GM23248 (cell line): Measurements from ENCODE around the gene PDK1. TPM values are rescaled to one million over a fixed set of nuclear protein-coding genes. Genes with fewer than 3 reads are reported as not detected.

Source experiments
- DNase-seq: peaks from one replicate; pipeline ENCODE4 v3.0.0-alpha.2; 2015
- H2AFZ ChIP-seq: fragments of 200-600 bp; sonication (generic); 2 replicates; pipeline ENCODE4 v1.6.1; 2016; ENCODE audit warnings: antibody characterized with exemption
- H3F3A ChIP-seq: fragments of 200-600 bp; sonication (generic); 2 replicates; pipeline ENCODE4 v1.6.1; 2016; ENCODE audit warnings: mild to moderate bottlenecking, antibody characterized with exemption, mixed run types; ENCODE audit not compliant: insufficient read depth
- H3K27ac ChIP-seq: fragments of 200-600 bp; sonication (generic); 2 replicates; pipeline ENCODE4 v1.5.1; 2016; ENCODE audit warnings: mild to moderate bottlenecking
- H3K27me3 ChIP-seq: fragments of 200-600 bp; sonication (generic); replicated peaks from 2 replicates; pipeline ENCODE4 v1.6.1; 2016; ENCODE audit warnings: mild to moderate bottlenecking; ENCODE audit not compliant: insufficient read depth
- H3K36me3 ChIP-seq: fragments of 200-600 bp; sonication (generic); 2 replicates; pipeline ENCODE4 v1.6.1; 2016; ENCODE audit warnings: low read depth, mild to moderate bottlenecking
- H3K4me1 ChIP-seq: fragments of 200-600 bp; sonication (generic); 2 replicates; pipeline ENCODE4 v1.6.1; 2016; ENCODE audit warnings: mild to moderate bottlenecking; ENCODE audit not compliant: insufficient read depth
- H3K4me2 ChIP-seq: fragments of 200-600 bp; sonication (generic); one replicate; pipeline ENCODE4 v1.6.1; 2016; ENCODE audit warnings: mild to moderate bottlenecking; ENCODE audit not compliant: unreplicated experiment
- H3K4me3 ChIP-seq: fragments of 200-600 bp; sonication (generic); 2 replicates; pipeline ENCODE4 v1.5.1; 2016; ENCODE audit warnings: mild to moderate bottlenecking
- H3K79me2 ChIP-seq: fragments of 200-600 bp; sonication (generic); 2 replicates; pipeline ENCODE4 v1.6.1; 2016; ENCODE audit warnings: mild to moderate bottlenecking; ENCODE audit not compliant: insufficient read depth
- H3K9ac ChIP-seq: fragments of 200-600 bp; sonication (generic); 2 replicates; pipeline ENCODE4 v1.6.1; 2016; ENCODE audit warnings: mild to moderate bottlenecking
- H3K9me2 ChIP-seq: fragments of 200-600 bp; sonication (generic); 2 replicates; pipeline ENCODE4 v1.6.1; 2016; ENCODE audit warnings: mixed run types, mild to moderate bottlenecking, moderate library complexity; ENCODE audit not compliant: insufficient read depth
- H3K9me3 ChIP-seq: fragments of 200-600 bp; sonication (generic); one replicate; pipeline ENCODE4 v1.6.1; 2017; ENCODE audit warnings: low read depth
- H4K20me1 ChIP-seq: fragments of 200-600 bp; sonication (generic); 2 replicates; pipeline ENCODE4 v1.6.0; 2016; ENCODE audit not compliant: insufficient read depth
- EZH2 ChIP-seq: fragments of 200-600 bp; sonication (generic); IDR thresholded peaks from 2 replicates; pipeline ENCODE4 v1.6.1; 2018; ENCODE audit warnings: antibody characterized with exemption, mild to moderate bottlenecking; ENCODE audit not compliant: insufficient read depth, poor library complexity, severe bottlenecking
- EZH2phosphoT487 ChIP-seq: fragments of 200-600 bp; sonication (generic); IDR thresholded peaks from 2 replicates; pipeline ENCODE4 v1.6.1; 2018; ENCODE audit warnings: antibody characterized with exemption, moderate library complexity, mild to moderate bottlenecking, low read depth; ENCODE audit not compliant: insufficient read depth
- WGBS, 2 experiments: methylation state at CpG; one replicate each; pipeline ENCODE4 v1.1.6; 2015 to 2017; ENCODE audit warnings: low lambda C conversion rate in 2 of 2, low coverage in 1 of 2; ENCODE audit errors: missing lambda C conversion rate in 2 of 2; 5-methylcytosine and 5-hydroxymethylcytosine counted together
- in situ Hi-C: fragments of 300-500 bp; cut with MboI; formaldehyde crosslinking; loops from 2 replicates; pipeline ENCODE4 v1.15.0; 2020
- polyA plus RNA-seq: library from polyadenylated mRNA; unstranded; fragments of >200 nt; fragmentation: Nextera tagmentation; extraction: Ambion mirVana; gene quantifications from 2 replicates; pipeline ENCODE4 v1.2.1, GENCODE V29; 2016
- total RNA-seq: library from RNA; depleted of rRNA; stranded (reverse); fragments of >200 nt; shearing (Covaris generic); gene quantifications from 2 replicates; pipeline ENCODE4 v1.2.3, GENCODE V29; 2014

PDK1 gene
- total and polyA plus RNA-seq, 2 experiments from 2014 or later, result 22.7 to 53.9 TPM

DNA sequence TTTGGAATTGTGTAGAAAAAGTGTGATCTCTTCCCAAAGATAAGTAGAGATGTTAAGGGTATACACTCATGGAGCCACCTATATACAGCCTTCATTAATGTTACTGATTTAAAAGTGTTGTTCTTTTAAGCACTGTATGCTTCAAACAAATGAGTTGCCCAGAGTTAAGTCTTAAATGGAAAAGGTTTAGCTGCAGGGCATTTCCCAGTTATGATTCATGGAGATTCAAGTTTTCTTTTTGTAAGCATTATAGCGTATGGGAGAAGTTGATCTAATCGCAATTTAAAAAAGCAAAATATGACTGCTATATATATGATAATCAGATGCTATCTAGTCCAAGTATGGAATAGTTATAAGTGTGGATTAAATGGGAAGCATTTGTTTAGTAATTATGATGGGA is 4.8 kb downstream of the PDK1 start:
- Histone ChIP-seq H3F3A (peaks cover 23% of the 10 kb centered on the region), H3K4me3 (no peak overlapping the region), H3K4me2 (no peak overlapping the region), H3K9ac (no peak overlapping the region), H4K20me1 (peaks cover 3% of the 10 kb centered on the region; the same call in 1 of the 2 replicates), H3K9me2 (no peaks in the 10 kb centered on the region), H3K27me3 (no peaks in the 10 kb centered on the region), H3K27ac (no peak overlapping the region), H3K36me3 (peaks cover 38% of the 10 kb centered on the region), H3K4me1 (peaks cover 22% of the 10 kb centered on the region), H3K79me2 (peaks cover 93% of the 10 kb centered on the region), H2AFZ (no peak overlapping the region), H3K9me3 (no peaks in the 10 kb centered on the region)
- TF ChIP-seq EZH2phosphoT487 (no peak), EZH2 (no peak)
- in situ Hi-C loops, result no loop called here
- DNase-seq, result peak; percentile 9
- 96% methylated on average over 2 of the region's 2 CpGs for WGBS, 2 experiments

DNA sequence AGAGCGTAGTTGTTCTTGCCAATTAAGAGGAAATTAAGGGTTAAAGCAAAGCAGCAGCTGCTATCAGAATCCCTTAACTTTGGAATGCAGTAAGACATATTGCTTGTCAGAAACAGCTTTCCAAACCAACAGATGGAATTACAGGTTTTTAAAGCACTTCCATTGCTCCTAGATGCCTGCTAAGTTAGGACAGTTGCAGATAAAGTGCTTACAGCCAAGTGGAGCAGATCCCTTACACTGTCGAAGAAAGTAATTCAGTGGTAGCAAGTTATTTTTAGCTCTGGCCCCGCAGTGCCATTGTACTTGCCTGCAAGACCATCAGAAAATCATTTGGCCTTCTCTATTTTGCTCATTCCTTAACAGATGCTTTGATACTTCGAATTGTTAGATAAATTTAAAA is 5.4 kb downstream of the PDK1 start:
- TF ChIP-seq EZH2phosphoT487 (no peak), EZH2 (no peak)
- Histone ChIP-seq H3K79me2 (peaks cover 98% of the 10 kb centered on the region), H3K4me3 (no peak overlapping the region), H3K36me3 (peaks cover 44% of the 10 kb centered on the region), H3F3A (peaks cover 23% of the 10 kb centered on the region), H3K4me1 (peaks cover 22% of the 10 kb centered on the region), H3K27me3 (no peaks in the 10 kb centered on the region), H3K27ac (no peak overlapping the region), H4K20me1 (peaks cover 3% of the 10 kb centered on the region; the same call in 1 of the 2 replicates), H3K9me3 (no peaks in the 10 kb centered on the region), H3K9me2 (no peaks in the 10 kb centered on the region), H2AFZ (no peak overlapping the region), H3K4me2 (no peak overlapping the region), H3K9ac (no peak overlapping the region)
- in situ Hi-C loops, result no loop called here
- WGBS, 2 experiments, result 60 to 61% methylated on average over 4 of the region's 4 CpGs
- no peak for DNase-seq

DNA sequence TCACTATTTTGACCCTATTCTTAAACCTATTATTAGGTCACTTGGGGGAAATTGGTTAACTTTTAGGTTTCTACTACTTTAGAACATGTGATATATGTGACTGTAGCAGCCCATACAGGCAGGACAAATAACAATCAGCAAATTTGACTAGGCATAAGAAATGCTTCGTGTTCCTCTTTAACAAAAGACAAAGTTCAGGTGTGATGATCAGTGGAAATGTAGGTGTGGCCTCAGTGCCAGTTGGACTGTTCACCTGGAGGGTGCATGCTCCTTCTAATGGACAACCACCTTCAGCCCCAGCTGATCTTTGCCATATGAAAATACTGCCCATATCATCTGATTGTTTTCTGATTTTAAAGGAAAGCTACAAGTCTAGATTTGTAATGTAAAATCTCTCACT is 6.4 kb downstream of the PDK1 start:
- Histone ChIP-seq H3K4me2 (no peak overlapping the region), H3K4me3 (no peak overlapping the region), H3K9ac (no peak overlapping the region), H2AFZ (no peak overlapping the region), H3F3A (peaks cover 23% of the 10 kb centered on the region), H3K36me3 (peaks cover 54% of the 10 kb centered on the region), H3K27ac (no peak overlapping the region), H3K9me2 (no peaks in the 10 kb centered on the region), H3K9me3 (no peaks in the 10 kb centered on the region), H3K4me1 (peaks cover 20% of the 10 kb centered on the region), H4K20me1 (peaks cover 3% of the 10 kb centered on the region; the same call in 1 of the 2 replicates), H3K79me2 (peaks cover 97% of the 10 kb centered on the region), H3K27me3 (no peaks in the 10 kb centered on the region)
- no peak for TF ChIP-seq EZH2phosphoT487
- TF ChIP-seq EZH2, result no peak
- 96 to 100% methylated on average over 1 of the region's 1 CpG for WGBS, 2 experiments
- in situ Hi-C loops, result no loop called here
- DNase-seq, result no peak

DNA sequence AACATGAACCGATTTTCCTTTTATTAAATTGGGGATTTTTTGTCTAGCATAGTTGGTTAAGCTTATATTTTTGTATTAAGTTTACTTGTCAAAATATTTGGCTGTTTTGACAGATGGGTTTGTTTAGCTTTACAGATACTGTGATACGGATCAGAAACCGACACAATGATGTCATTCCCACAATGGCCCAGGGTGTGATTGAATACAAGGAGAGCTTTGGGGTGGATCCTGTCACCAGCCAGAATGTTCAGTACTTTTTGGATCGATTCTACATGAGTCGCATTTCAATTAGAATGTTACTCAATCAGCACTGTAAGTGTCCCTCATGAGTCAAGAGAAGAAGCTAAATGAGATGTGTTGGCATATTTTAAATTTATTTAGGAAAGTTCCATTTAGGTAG is 8.5 kb downstream of the PDK1 start:
- Histone ChIP-seq H3K4me2 (no peak overlapping the region), H3K9me3 (no peaks in the 10 kb centered on the region), H3K36me3 (peaks cover 70% of the 10 kb centered on the region), H2AFZ (no peak overlapping the region), H3K27ac (no peak overlapping the region), H3K9ac (no peak overlapping the region), H4K20me1 (peaks cover 3% of the 10 kb centered on the region; the same call in 1 of the 2 replicates), H3K4me3 (no peak overlapping the region), H3K4me1 (0 out of 2 replicates have a peak, but pooled peaks cover 7% of the 10 kb centered on the region), H3K9me2 (no peaks in the 10 kb centered on the region), H3F3A (peaks cover 17% of the 10 kb centered on the region), H3K79me2 (peaks cover 94% of the 10 kb centered on the region), H3K27me3 (no peaks in the 10 kb centered on the region)
- in situ Hi-C loops, result no loop called here
- peak; percentile 42 for DNase-seq
- TF ChIP-seq EZH2phosphoT487, result no peak
- TF ChIP-seq EZH2, result no peak
- WGBS, 2 experiments, result 43 to 44% methylated on average over 5 of the region's 5 CpGs

DNA sequence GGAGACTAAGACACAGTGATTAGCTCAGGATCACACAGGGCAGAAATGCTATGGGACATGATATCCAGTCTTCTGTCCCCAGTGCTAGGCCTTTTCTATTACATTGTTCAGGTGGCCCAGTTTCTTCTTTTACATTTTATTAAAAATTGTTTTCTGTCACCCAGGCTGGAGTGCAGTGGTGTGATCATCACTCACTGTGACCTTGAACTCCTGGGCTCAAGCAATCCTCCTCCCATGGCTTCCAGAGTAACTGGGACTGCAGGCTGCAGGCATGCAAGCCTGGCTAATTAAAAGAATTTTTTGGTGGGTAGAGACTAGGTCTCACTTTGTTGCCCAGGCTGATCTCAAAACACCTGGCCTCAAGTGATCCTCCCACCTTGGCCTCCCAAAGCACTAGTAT is 15.4 kb downstream of the PDK1 start:
- H4K20me1 ChIP-seq, result peaks cover 4% of the 10 kb centered on the region; the same call in 1 of the 2 replicates
- no peaks in the 10 kb centered on the region for H3K9me3 ChIP-seq
- H3K27me3 ChIP-seq, result no peaks in the 10 kb centered on the region
- H3K4me1 ChIP-seq, result no peaks in the 10 kb centered on the region
- no peak for DNase-seq
- H3K27ac ChIP-seq, result no peak overlapping the region
- no peak overlapping the region for H2AFZ ChIP-seq
- H3K4me3 ChIP-seq, result no peak overlapping the region
- H3K9me2 ChIP-seq, result no peaks in the 10 kb centered on the region
- peaks cover 70% of the 10 kb centered on the region for H3K79me2 ChIP-seq
- H3K4me2 ChIP-seq, result no peak overlapping the region
- in situ Hi-C loops, result no loop called here
- H3K9ac ChIP-seq, result no peak overlapping the region
- H3K36me3 ChIP-seq, result peaks cover 78% of the 10 kb centered on the region
- peaks cover 5% of the 10 kb centered on the region; the same call in 1 of the 2 replicates for H3F3A ChIP-seq
- TF ChIP-seq EZH2phosphoT487, result no peak
- TF ChIP-seq EZH2, result no peak
